IPS-NIHi7 (cell line): ENCODE data around the gene PRG2.
"Not testable (repeated sequence)": the region's sequence is repeated elsewhere in the genome, so short reads cannot be mapped to it uniquely, and the experiment has no call there.

Experiments used
- DNase-seq: peaks from one replicate; pipeline ENCODE4 v3.0.0; 2012; ENCODE audit warnings: mixed read lengths; ENCODE audit errors: extremely low spot score

Gene PRG2

GRCh38 chr11:57368106-57368844, 22.2 kb downstream of the PRG2 start:
- DNase-seq = no peak

GRCh38 chr11:57364851-57365660, 25.4 kb downstream of the PRG2 start:
- DNase-seq = peak; percentile 65

- DNase-seq = no peak
Measured at GRCh38 chr11:57363131-57364080, 27.0 kb downstream of the PRG2 start.

GRCh38 chr11:57361926-57362325, 28.5 kb downstream of the PRG2 start:
- no peak for DNase-seq

- DNase-seq = not testable (repeated sequence)
Measured at GRCh38 chr11:57361420-57361819, 29.0 kb downstream of the PRG2 start.

- DNase-seq = no peak
Measured at GRCh38 chr11:57360991-57361390, 29.5 kb downstream of the PRG2 start.

- no peak for DNase-seq
Measured at GRCh38 chr11:57359896-57360690, 30.4 kb downstream of the PRG2 start.

- no peak for DNase-seq
Measured at GRCh38 chr11:57359396-57359795, 31.1 kb downstream of the PRG2 start.

GRCh38 chr11:57358991-57359390, 31.5 kb downstream of the PRG2 start:
- DNase-seq = no peak

- DNase-seq = no peak
Measured at GRCh38 chr11:57358543-57358961, 31.9 kb downstream of the PRG2 start.

GRCh38 chr11:57357856-57358255, 32.6 kb downstream of the PRG2 start:
- DNase-seq = no peak

GRCh38 chr11:57357310-57357709, 33.1 kb downstream of the PRG2 start:
- DNase-seq = no peak

GRCh38 chr11:57356268-57356667, 34.2 kb downstream of the PRG2 start:
- DNase-seq = no peak

GRCh38 chr11:57354699-57355098, 35.8 kb downstream of the PRG2 start:
- DNase-seq = no peak

GRCh38 chr11:57353852-57354251, 36.6 kb downstream of the PRG2 start:
- no peak for DNase-seq

- DNase-seq = no peak
Measured at GRCh38 chr11:57353446-57353845, 37.0 kb downstream of the PRG2 start.

GRCh38 chr11:57353036-57353435, 37.4 kb downstream of the PRG2 start:
- DNase-seq = no peak

GRCh38 chr11:57349491-57350274, 40.8 kb downstream of the PRG2 start:
- peak; percentile 90 for DNase-seq

- DNase-seq = no peak
Measured at GRCh38 chr11:57348636-57349313, 41.7 kb downstream of the PRG2 start.

- no peak for DNase-seq
Measured at GRCh38 chr11:57348052-57348451, 42.4 kb downstream of the PRG2 start.
